HCT116 (cell line): ENCODE results near the gene SLBP. TPM values are rescaled to one million over a fixed set of nuclear protein-coding genes. Genes with fewer than 3 reads are reported as not detected.

Experiments used
- ATAC-seq: fragments of 200-7000 bp; cut with Tn5 transposase; 2 replicates; pipeline ENCODE4 v1.9.1; 2020; ENCODE audit warnings: mild to moderate bottlenecking, moderate library complexity
- BruUV-seq: library from RNA; stranded (reverse); fragments of 400-500 nt; replicated peaks from 2 replicates; lab custom pipeline; 2021; lab: Mats Ljungman, UMichigan
- CTCF ChIA-PET: fragments of 300-600 bp; sonication (Branson Sonifier 250); formaldehyde crosslinking; loops from one replicate; lab custom pipeline; 2021; ENCODE audit warnings: antibody characterized with exemption; lab: Charles Lee
- POLR2A ChIA-PET: fragments of 300-600, 350-600 bp; sonication (Branson Sonifier 250); formaldehyde crosslinking; loops from one replicate; lab custom pipeline; 2021; ENCODE audit warnings: antibody characterized with exemption; lab: Charles Lee
- RAD21 ChIA-PET, 2 experiments: fragments of 300-600 bp; sonication (Branson Sonifier 250); formaldehyde crosslinking; loops; one replicate each; lab custom pipeline; 2023; ENCODE audit warnings: low total read pairs in 2 of 2; ENCODE audit not compliant: uncharacterized antibody in 2 of 2, unreplicated experiment in 2 of 2, low non-redundant PET in 1 of 2; lab: Charles Lee
- DNase-seq: peaks from one replicate; pipeline ENCODE4 v3.0.0-alpha.2; 2010; ENCODE audit warnings: low read depth, low spot score
- H2AFZ ChIP-seq: fragments of 200-600 bp; shearing (Covaris generic), sonication (generic); 2 replicates; pipeline ENCODE4 v1.6.1; 2017; ENCODE audit warnings: low read depth, mixed run types, mixed read lengths, antibody characterized with exemption, low read length; ENCODE audit not compliant: poor library complexity, severe bottlenecking
- H3K27ac ChIP-seq: 2 replicates; pipeline ENCODE4 v1.5.1; 2012; ENCODE audit warnings: low read depth, low read length
- H3K27me3 ChIP-seq: fragments of 200-600 bp; sonication (generic); 2 replicates; pipeline ENCODE4 v1.6.1; 2016; ENCODE audit warnings: mixed run types, low read length, mixed read lengths; ENCODE audit not compliant: insufficient read depth
- H3K36me3 ChIP-seq, 2 experiments: fragments of 200-500 bp in 1 of 2; fragments of 200-600 bp in 1 of 2; sonication (Bioruptor generic) in 1 of 2; sonication (generic) in 1 of 2; 2 replicates each; pipeline versions ENCODE4 v1.5.1 to v1.6.1; 2014 to 2016; ENCODE audit warnings: low read length in 2 of 2, inconsistent platforms in 1 of 2, mixed read lengths in 1 of 2, mixed run types in 1 of 2; ENCODE audit not compliant: insufficient read depth in 2 of 2, control insufficient read depth in 1 of 2
- H3K4me1 ChIP-seq, 2 experiments: fragments of 200-600 bp in 1 of 2; sonication (generic) in 1 of 2; 2 replicates each; pipeline versions ENCODE4 v1.5.1 to v1.6.1; 2012 to 2017; ENCODE audit warnings: low read length in 2 of 2, inconsistent platforms in 1 of 2, mild to moderate bottlenecking in 1 of 2, mixed read lengths in 1 of 2, mixed run types in 1 of 2, moderate library complexity in 1 of 2; ENCODE audit not compliant: insufficient read depth in 2 of 2, control insufficient read depth in 1 of 2
- H3K4me2 ChIP-seq: fragments of 200-600 bp; sonication (generic); 2 replicates; pipeline ENCODE4 v1.6.1; 2017; ENCODE audit warnings: mixed run types, low read length, mixed read lengths
- H3K4me3 ChIP-seq, 2 experiments: fragments of 200-600 bp in 1 of 2; sonication (generic) in 1 of 2; replicated peaks in 1 of 2; 2 replicates each; pipeline ENCODE4 v1.5.1; 2011 to 2016; ENCODE audit warnings: low read length in 2 of 2, control low read depth in 1 of 2, low read depth in 1 of 2, mild to moderate bottlenecking in 1 of 2, mixed read lengths in 1 of 2, mixed run types in 1 of 2
- H3K79me2 ChIP-seq: fragments of 200-600 bp; sonication (generic); 2 replicates; pipeline ENCODE4 v1.6.1; 2017; ENCODE audit warnings: mild to moderate bottlenecking, mixed run types, low read length, moderate library complexity, mixed read lengths; ENCODE audit not compliant: insufficient read depth
- H3K9ac ChIP-seq: fragments of 200-600 bp; sonication (generic); 2 replicates; pipeline ENCODE4 v1.6.1; 2016; ENCODE audit warnings: low read length, mixed read lengths
- H3K9me2 ChIP-seq: fragments of 200-600 bp; sonication (generic), shearing (Covaris generic); 2 replicates; pipeline ENCODE4 v1.6.1; 2017; ENCODE audit warnings: mixed run types, mild to moderate bottlenecking, moderate library complexity; ENCODE audit not compliant: insufficient read depth
- H3K9me3 ChIP-seq, 2 experiments: fragments of 200-500 bp in 1 of 2; fragments of 200-600 bp in 1 of 2; sonication (Bioruptor generic) in 1 of 2; sonication (generic) in 1 of 2; 2 replicates each; pipeline ENCODE4 v1.6.1; 2014 to 2017; ENCODE audit warnings: low read length in 2 of 2, mixed read lengths in 2 of 2, inconsistent platforms in 1 of 2, low read depth in 1 of 2, mild to moderate bottlenecking in 1 of 2, mixed run types in 1 of 2, moderate library complexity in 1 of 2; ENCODE audit not compliant: control insufficient read depth in 1 of 2, insufficient read depth in 1 of 2
- H4K20me1 ChIP-seq: fragments of 200-600 bp; sonication (generic), shearing (Covaris generic); 2 replicates; pipeline ENCODE4 v1.6.1; 2017; ENCODE audit warnings: mixed run types, mild to moderate bottlenecking, moderate library complexity; ENCODE audit not compliant: insufficient read depth
- CBX3 ChIP-seq: IDR thresholded peaks from 2 replicates; pipeline ENCODE4 v1.6.1; 2012; ENCODE audit warnings: low read depth
- ELF1 ChIP-seq: IDR thresholded peaks from 2 replicates; pipeline ENCODE4 v1.6.1; 2012; ENCODE audit warnings: low read depth, borderline replicate concordance
- JUND ChIP-seq: IDR thresholded peaks from 2 replicates; pipeline ENCODE4 v1.6.1; 2012
- MAX ChIP-seq: IDR thresholded peaks from 2 replicates; pipeline ENCODE4 v1.6.1; 2012
- POLR2A ChIP-seq: IDR thresholded peaks from 2 replicates; pipeline ENCODE4 v1.7.0; 2011; ENCODE audit warnings: borderline replicate concordance; ENCODE audit not compliant: insufficient read depth, insufficient read length; ENCODE audit errors: extremely low read depth
- SP1 ChIP-seq: IDR thresholded peaks from 2 replicates; pipeline ENCODE4 v1.6.1; 2012; ENCODE audit warnings: low read depth
- TCF7L2 ChIP-seq: IDR thresholded peaks from 2 replicates; pipeline ENCODE4 v1.7.0; 2011; ENCODE audit warnings: borderline replicate concordance, inconsistent platforms; ENCODE audit not compliant: insufficient read depth, insufficient read length; ENCODE audit errors: extremely low read depth
- YY1 ChIP-seq: IDR thresholded peaks from 2 replicates; pipeline ENCODE4 v1.6.1; 2011; ENCODE audit warnings: low read length, low read depth, moderate library complexity, mild to moderate bottlenecking; ENCODE audit not compliant: insufficient replicate concordance; ENCODE audit errors: extremely low read depth
- ZBTB33 ChIP-seq: IDR thresholded peaks from 2 replicates; pipeline ENCODE4 v1.6.1; 2011; ENCODE audit warnings: mild to moderate bottlenecking, low read length, moderate library complexity; ENCODE audit not compliant: insufficient replicate concordance; ENCODE audit errors: extremely low read depth
- intact Hi-C: fragments of 100-400 bp; cut with micrococcal nuclease; formaldehyde crosslinking; loops from 2 replicates; pipeline ENCODE4 v1.10.0; 2022
- total RNA-seq: library from RNA; stranded (reverse); gene quantifications from one replicate; pipeline ENCODE4 v1.2.1, GENCODE V29; 2021; ENCODE audit not compliant: unreplicated experiment

SLBP gene
- total RNA-seq, 1 experiment from 2014 or later = 101 TPM

DNA sequence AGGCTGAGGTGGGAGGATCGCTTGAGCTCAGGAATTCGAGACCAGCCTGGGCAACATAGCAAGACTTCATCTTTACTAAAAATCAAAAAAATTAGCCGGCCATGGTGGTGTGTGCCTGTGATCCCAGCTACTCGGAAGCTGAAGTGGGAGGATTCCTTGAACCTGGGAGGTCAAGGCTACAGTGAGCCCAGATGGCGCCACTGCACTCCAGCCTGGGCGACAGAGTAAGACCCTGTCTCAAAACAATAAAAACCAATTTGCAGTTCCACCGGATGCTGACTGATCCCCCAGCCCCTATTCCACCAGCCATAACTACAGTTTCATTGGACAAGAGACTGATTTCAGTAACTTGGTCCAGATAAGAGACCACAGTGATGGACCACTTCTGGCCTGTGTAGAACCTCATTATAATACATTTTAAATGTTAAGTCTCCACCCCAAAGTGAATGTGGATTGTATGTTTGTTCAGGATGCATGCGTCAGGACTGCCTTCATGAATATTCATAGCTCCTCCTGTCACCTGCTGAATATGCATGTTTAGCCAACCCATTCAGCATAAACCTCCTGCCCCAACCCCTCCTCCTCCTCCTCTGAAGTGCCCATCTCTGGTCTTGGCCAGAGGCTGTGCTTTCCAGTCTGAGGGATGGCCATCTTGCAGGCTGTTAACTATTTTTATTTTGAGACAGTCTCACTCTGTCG lies 2.3 kb upstream of the SLBP start:
- H2AFZ ChIP-seq = no peak overlapping the region
- TF ChIP-seq MAX = no peak
- TF ChIP-seq CBX3 = no peak
- no peak for TF ChIP-seq ZBTB33
- TF ChIP-seq JUND = no peak
- TF ChIP-seq POLR2A = no peak
- no peak for TF ChIP-seq YY1
- no peak for TF ChIP-seq ELF1
- TF ChIP-seq SP1 = no peak
- TF ChIP-seq TCF7L2 = no peak
- peak overlapping the region; percentile 95 for H3K9ac ChIP-seq
- H3K9me2 ChIP-seq = no peaks in the 10 kb centered on the region
- ChIA-PET POLR2A (no interaction called here), CTCF (interaction anchor here (1.0 to 1.6 kb wide), 2 partner anchors 12 to 15 kb away, joined by 3 to 4 read pairs; no protein-coding TSS in a partner anchor), RAD21 (no interaction called here)
- intact Hi-C loops = no loop called here
- peaks cover 11 to 36% of the 10 kb centered on the region in 2 experiments; a peak in 3 of 4 replicates for H3K4me1 ChIP-seq
- DNase-seq (no peak), ATAC-seq (no peak)
- peaks cover 0 to 10% of the 10 kb centered on the region in 2 experiments; a peak in 2 of 4 replicates for H3K36me3 ChIP-seq
- peaks cover 13% of the 10 kb centered on the region; the same call in 1 of the 2 replicates for H4K20me1 ChIP-seq
- H3K79me2 ChIP-seq = peaks cover 84% of the 10 kb centered on the region
- no peaks in the 10 kb centered on the region for H3K9me3 ChIP-seq
- peak overlapping the region; percentile 100 for H3K27ac ChIP-seq
- no peaks in the 10 kb centered on the region for H3K27me3 ChIP-seq
- BruUV-seq = no TSS peak
- H3K4me3 ChIP-seq = no peak overlapping the region
- H3K4me2 ChIP-seq = peak overlapping the region; percentile 92
